ENCODE measurements around the gene APOM. TPM values are rescaled to one million over a fixed set of nuclear protein-coding genes. Genes with fewer than 3 reads are reported as not detected.
A peak's percentile ranks its signal among the peaks of the same experiment; 100 is the strongest.

Gene APOM
- polyA plus RNA-seq, 3 donors = 4.2 to 8.3 (median 4.8) TPM

DNA sequence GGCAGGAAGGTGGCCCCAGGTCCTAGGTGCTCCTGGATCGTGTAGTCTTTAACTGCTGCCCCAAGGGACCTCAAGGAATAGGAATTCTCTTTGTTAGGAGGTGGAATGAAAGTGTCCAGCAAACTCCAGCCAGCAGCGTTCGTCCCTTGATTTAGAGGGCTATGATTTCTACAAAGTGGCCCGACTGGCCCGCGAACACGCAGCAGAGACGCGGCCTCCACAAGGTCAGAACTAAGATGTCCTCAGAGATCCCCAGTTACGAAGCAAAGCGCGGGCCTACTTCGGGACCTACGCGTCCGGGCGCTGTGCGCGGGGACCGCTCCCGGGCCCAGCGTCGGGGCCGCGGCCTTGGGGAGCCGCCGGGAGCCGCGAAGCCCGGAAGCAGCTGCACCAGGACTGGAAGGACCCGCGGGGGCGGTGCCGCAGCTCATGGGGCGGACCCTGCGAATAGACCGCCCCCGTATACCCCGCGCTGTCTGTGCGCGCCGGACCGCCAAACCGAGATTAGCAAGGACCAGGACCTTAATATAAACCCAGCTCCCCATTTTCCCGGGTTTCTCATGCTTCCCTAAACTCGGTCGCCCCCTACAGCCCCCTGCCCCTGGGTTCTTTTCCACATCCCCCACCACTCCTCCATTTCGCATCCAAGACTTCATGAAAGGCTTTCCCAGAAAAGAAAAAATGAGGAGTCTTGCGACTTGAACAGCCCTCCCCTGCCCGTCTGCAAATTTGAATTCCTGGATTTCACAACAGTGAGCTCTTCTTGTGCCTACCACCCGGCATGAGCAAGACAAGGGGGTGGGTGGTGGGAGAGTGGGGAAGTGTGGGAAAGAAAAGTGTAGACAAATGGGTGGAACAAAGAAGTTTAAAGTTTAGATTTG, 4.9 kb downstream of the APOM start, which contains the start of gene C6orf47:
C6orf47 (minus strand) TSS at position 398 of the 881 bp plus-strand sequence. CDS start 831 bp downstream, outside the sequence.
- peaks cover 26% of the 10 kb centered on the region for H4K20me1 ChIP-seq (ENCODE audit: insufficient read depth, low read length)
- H3K79me2 ChIP-seq (ENCODE audit: insufficient read depth, low read length) = peaks cover 79% of the 10 kb centered on the region
- H3K9ac ChIP-seq (ENCODE audit: insufficient read depth, low read length, poor library complexity, severe bottlenecking) = peak within 1 kb of the TSS; percentile 77
- H3K4me2 ChIP-seq (replicated peaks; ENCODE audit: extremely low read depth, low read length, poor library complexity, severe bottlenecking) = peak within 1 kb of the TSS; percentile 87
- under 1% methylated on average over 51 of the region's 52 CpGs for WGBS (ENCODE audit: insufficient coverage)
- H3K27me3 ChIP-seq (ENCODE audit: control insufficient read depth in 2 of 2, insufficient read depth in 2 of 2, low read length in 2 of 2) = no peaks in the 10 kb centered on the region
- peak in 2 of 3 donors; percentile 57 to 67 for DNase-seq
- TF ChIP-seq, protein P1, sequence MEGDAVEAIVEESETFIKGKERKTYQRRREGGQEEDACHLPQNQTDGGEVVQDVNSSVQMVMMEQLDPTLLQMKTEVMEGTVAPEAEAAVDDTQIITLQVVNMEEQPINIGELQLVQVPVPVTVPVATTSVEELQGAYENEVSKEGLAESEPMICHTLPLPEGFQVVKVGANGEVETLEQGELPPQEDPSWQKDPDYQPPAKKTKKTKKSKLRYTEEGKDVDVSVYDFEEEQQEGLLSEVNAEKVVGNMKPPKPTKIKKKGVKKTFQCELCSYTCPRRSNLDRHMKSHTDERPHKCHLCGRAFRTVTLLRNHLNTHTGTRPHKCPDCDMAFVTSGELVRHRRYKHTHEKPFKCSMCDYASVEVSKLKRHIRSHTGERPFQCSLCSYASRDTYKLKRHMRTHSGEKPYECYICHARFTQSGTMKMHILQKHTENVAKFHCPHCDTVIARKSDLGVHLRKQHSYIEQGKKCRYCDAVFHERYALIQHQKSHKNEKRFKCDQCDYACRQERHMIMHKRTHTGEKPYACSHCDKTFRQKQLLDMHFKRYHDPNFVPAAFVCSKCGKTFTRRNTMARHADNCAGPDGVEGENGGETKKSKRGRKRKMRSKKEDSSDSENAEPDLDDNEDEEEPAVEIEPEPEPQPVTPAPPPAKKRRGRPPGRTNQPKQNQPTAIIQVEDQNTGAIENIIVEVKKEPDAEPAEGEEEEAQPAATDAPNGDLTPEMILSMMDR (IDR thresholded peaks at IDR 0.05) = no peak
- H3K27ac Mint-ChIP-seq = peak within 1 kb of the TSS; percentile 92 to 97 (median 95)
- peak within 1 kb of the TSS; percentile 78 for H2AFZ ChIP-seq (ENCODE audit: insufficient read depth, low read depth, low read length, poor library complexity, severe bottlenecking)
- H3K4me3 ChIP-seq (replicated peaks in 1 of 3; ENCODE audit: low read depth in 2 of 3, low read length in 3 of 3) = peak within 1 kb of the TSS; percentile 71 to 89 (median 79)
- no peaks in the 10 kb centered on the region for H3K9me3 ChIP-seq (replicated peaks in 1 of 2; ENCODE audit: control insufficient read depth in 1 of 2, insufficient read depth in 1 of 2, low read length in 2 of 2)
- peaks cover 58 to 83% of the 10 kb centered on the region in 2 donors for H3K4me1 ChIP-seq (ENCODE audit: control insufficient read depth in 1 of 2, insufficient read depth in 2 of 2, low read length in 2 of 2)
- H3K36me3 ChIP-seq (replicated peaks in 1 of 2; ENCODE audit: control insufficient read depth in 1 of 2, insufficient read depth in 2 of 2, low read length in 2 of 2) = peaks cover 15 to 51% of the 10 kb centered on the region in 2 donors
- intact Hi-C loops (cut with micrococcal nuclease) = loop anchor here in 1 of 2 donors (5.0 kb wide), 1 partner anchor 113 kb away; the partner anchor contains the start of genes ATP6V1G2 and NFKBIL1
- H3K27ac ChIP-seq (ENCODE audit: low read depth in 1 of 2, low read length in 2 of 2) = peak within 1 kb of the TSS; percentile 70 to 80
- H3K4me3 Mint-ChIP-seq = peak within 1 kb of the TSS; percentile 93 to 97
- peaks cover 0 to 2% (median 0%) of the 10 kb centered on the region in 7 donors for H3K9me3 Mint-ChIP-seq
- H3K36me3 Mint-ChIP-seq = peaks cover 43 to 67% of the 10 kb centered on the region in 2 donors
- peaks cover 77% of the 10 kb centered on the region for H3K4me1 Mint-ChIP-seq
- H3K27me3 Mint-ChIP-seq (ENCODE audit: low read depth in 3 of 3) = peaks cover 0 to under 1% (median 0%) of the 10 kb centered on the region in 3 donors
